Right atrium auricular region (tissue), 2 donors: ENCODE data around the gene CBX2. TPM values are rescaled to one million over a fixed set of nuclear protein-coding genes. Genes with fewer than 3 reads are reported as not detected.

ENCODE experiments used
- DNase-seq: peaks from one replicate; pipeline ENCODE4 v3.0.0-alpha.2; 2019; ENCODE audit warnings: low spot score
- H3K27ac ChIP-seq, 2 donors: fragments of 200-600 bp; sonication (generic); 1 replicate in 1 of 2; 2 replicates in 1 of 2; pipeline ENCODE4 v1.5.1; 2016 to 2019
- H3K27me3 ChIP-seq, 2 donors: fragments of 200-600 bp; sonication (generic); one replicate each; pipeline versions ENCODE4 v1.5.1 to v1.6.0; 2017 to 2019
- H3K36me3 ChIP-seq: fragments of 200-600 bp; sonication (generic); one replicate; pipeline ENCODE4 v1.5.1; 2016
- H3K4me1 ChIP-seq, 2 donors: fragments of 200-600 bp; sonication (generic); one replicate each; pipeline versions ENCODE4 v1.5.1 to v1.6.0; 2017 to 2019
- H3K4me3 ChIP-seq, 2 donors: fragments of 200-600 bp; sonication (generic); 1 replicate in 1 of 2; 2 replicates in 1 of 2; pipeline ENCODE4 v1.5.1; 2017 to 2019; ENCODE audit warnings: mild to moderate bottlenecking in 1 of 2, moderate library complexity in 1 of 2
- H3K9me3 ChIP-seq, 2 donors: fragments of 200-600 bp; sonication (generic); one replicate each; pipeline ENCODE4 v1.5.1; 2019
- total RNA-seq, 2 donors: library from RNA; depleted of rRNA; stranded (reverse); fragments of >200 nt; gene quantifications; one replicate each; pipeline ENCODE4 v1.1.0, GENCODE V29; 2016
- TF ChIP-seq, protein P1 (sequence below), 2 donors: fragments of 200-600 bp; sonication (generic); IDR thresholded peaks; one replicate each; pipeline ENCODE4 v1.5.1; 2019; ENCODE audit warnings: antibody characterized with exemption in 2 of 2

Gene CBX2
- total RNA-seq, 2 donors from 2014 or later: 1.0 to 1.7 TPM

DNA sequence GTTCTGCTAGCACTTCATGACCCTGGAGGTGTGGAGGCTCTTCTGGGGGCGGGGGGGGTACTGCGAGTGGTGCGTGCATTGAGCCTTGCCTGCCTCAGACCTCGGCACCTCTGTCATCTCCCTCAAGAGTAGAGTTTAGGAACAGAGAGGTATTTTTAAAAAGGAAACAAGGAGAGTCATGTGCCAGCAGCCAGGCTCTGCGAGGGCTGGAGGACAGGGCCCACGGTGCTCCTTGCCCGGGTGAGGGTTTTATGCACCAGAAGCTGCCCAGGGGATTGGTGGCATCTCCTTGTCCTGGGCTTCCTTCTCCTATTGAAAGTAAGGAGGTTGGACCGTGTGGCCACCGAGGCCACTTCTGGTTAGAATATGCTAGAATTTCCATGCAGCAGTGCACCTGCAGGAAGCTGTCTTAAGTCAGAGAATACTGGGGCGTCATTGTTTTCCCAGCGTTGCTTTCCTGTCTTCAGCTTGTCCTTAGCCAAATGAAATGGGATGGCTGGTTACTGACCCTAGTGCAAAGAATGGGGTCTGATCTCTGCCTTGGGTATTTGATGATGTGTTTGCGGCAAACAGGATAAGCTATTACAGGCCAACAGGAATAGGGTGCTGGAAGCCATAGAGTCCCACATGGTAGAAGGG lies 3.2 kb downstream of the CBX2 start:
- Histone ChIP-seq H3K4me3 (no peak overlapping the region), H3K36me3 (no peaks in the 10 kb centered on the region), H3K4me1 (peaks cover 0 to 28% of the 10 kb centered on the region in 2 donors), H3K27ac (no peak overlapping the region), H3K27me3 (no peaks in the 10 kb centered on the region), H3K9me3 (no peaks in the 10 kb centered on the region)
- TF ChIP-seq, protein P1, sequence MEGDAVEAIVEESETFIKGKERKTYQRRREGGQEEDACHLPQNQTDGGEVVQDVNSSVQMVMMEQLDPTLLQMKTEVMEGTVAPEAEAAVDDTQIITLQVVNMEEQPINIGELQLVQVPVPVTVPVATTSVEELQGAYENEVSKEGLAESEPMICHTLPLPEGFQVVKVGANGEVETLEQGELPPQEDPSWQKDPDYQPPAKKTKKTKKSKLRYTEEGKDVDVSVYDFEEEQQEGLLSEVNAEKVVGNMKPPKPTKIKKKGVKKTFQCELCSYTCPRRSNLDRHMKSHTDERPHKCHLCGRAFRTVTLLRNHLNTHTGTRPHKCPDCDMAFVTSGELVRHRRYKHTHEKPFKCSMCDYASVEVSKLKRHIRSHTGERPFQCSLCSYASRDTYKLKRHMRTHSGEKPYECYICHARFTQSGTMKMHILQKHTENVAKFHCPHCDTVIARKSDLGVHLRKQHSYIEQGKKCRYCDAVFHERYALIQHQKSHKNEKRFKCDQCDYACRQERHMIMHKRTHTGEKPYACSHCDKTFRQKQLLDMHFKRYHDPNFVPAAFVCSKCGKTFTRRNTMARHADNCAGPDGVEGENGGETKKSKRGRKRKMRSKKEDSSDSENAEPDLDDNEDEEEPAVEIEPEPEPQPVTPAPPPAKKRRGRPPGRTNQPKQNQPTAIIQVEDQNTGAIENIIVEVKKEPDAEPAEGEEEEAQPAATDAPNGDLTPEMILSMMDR (IDR thresholded peaks at IDR 0.05): no peak
- DNase-seq: no peak

DNA sequence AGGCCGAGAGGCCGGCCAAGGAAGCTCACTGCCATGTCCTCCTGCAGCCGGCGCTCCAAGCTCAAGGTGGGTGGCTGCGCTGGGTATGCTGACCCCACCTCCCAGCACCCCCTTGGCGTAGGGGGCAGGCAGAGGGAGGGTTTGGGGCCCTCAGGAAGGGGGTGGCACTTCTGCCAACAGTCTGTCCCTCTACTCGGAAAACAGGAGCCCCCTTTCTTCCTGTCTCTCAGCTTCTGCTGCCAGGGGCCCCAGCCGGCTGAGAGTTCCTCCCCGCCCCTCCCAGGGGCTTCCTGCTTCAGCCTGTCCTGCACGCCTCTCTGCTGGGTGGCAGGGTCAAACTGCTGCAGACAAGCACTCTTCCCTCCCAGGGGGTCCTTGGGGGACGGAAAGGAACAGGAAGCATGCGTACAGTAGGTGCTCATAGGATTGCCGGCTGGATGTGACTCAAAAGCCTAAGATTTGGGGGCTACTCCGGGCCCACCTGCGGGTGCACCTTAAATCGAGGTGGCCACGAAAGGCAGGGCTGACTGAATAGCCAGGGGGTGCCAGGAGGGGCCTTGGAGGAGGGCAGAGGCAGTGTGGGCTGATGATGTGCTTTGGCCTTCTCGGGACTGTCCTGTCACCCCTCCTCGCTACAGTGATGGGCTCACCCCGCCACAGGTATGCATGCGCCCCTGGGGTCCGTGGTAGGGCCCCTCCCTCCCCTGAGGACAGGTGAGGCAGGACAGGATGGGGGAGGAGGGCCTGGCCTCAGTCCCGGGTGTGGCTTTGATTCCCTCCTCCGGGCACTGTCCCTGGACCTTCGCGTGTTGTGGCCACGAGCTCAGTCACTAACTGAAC lies 4.0 kb downstream of the CBX2 start:
- peaks cover 0 to 27% of the 10 kb centered on the region in 2 donors for H3K4me1 ChIP-seq
- DNase-seq: no peak
- TF ChIP-seq, protein P1 (IDR thresholded peaks at IDR 0.05): no peak
- no peaks in the 10 kb centered on the region for H3K9me3 ChIP-seq
- no peaks in the 10 kb centered on the region for H3K27me3 ChIP-seq
- no peak overlapping the region for H3K4me3 ChIP-seq
- no peak overlapping the region for H3K27ac ChIP-seq
- no peaks in the 10 kb centered on the region for H3K36me3 ChIP-seq

DNA sequence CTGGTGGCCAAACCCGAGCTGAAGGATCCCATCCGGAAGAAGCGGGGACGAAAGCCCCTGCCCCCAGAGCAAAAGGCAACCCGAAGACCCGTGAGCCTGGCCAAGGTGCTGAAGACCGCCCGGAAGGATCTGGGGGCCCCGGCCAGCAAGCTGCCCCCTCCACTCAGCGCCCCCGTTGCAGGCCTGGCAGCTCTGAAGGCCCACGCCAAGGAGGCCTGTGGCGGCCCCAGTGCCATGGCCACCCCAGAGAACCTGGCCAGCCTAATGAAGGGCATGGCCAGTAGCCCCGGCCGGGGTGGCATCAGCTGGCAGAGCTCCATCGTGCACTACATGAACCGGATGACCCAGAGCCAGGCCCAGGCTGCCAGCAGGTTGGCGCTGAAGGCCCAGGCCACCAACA lies 5.9 kb downstream of the CBX2 start:
- Histone ChIP-seq H3K27me3 (peaks cover under 1 to 7% of the 10 kb centered on the region in 2 donors), H3K27ac (no peak overlapping the region), H3K9me3 (no peaks in the 10 kb centered on the region), H3K4me3 (no peak overlapping the region), H3K4me1 (peaks cover 0 to 14% of the 10 kb centered on the region in 2 donors), H3K36me3 (no peaks in the 10 kb centered on the region)
- no peak for DNase-seq
- TF ChIP-seq, protein P1 (IDR thresholded peaks at IDR 0.05): no peak

DNA sequence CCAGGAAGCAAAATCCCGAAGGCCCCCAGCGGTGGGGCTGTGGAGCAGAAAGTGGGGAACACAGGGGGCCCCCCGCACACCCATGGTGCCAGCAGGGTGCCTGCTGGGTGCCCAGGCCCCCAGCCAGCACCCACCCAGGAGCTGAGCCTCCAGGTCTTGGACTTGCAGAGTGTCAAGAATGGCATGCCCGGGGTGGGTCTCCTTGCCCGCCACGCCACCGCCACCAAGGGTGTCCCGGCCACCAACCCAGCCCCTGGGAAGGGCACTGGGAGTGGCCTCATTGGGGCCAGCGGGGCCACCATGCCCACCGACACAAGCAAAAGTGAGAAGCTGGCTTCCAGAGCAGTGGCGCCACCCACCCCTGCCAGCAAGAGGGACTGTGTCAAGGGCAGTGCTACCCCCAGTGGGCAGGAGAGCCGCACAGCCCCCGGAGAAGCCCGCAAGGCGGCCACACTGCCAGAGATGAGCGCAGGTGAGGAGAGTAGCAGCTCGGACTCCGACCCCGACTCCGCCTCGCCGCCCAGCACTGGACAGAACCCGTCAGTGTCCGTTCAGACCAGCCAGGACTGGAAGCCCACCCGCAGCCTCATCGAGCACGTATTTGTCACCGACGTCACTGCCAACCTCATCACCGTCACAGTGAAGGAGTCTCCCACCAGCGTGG lies 6.5 kb downstream of the CBX2 start:
- H3K36me3 ChIP-seq: no peaks in the 10 kb centered on the region
- DNase-seq: no peak
- H3K4me1 ChIP-seq: peaks cover 0 to 12% of the 10 kb centered on the region in 2 donors
- H3K4me3 ChIP-seq: no peak overlapping the region
- no peaks in the 10 kb centered on the region for H3K9me3 ChIP-seq
- H3K27me3 ChIP-seq: peaks cover 7 to 13% of the 10 kb centered on the region in 2 donors
- TF ChIP-seq, protein P1 (IDR thresholded peaks at IDR 0.05): no peak
- no peak overlapping the region for H3K27ac ChIP-seq

DNA sequence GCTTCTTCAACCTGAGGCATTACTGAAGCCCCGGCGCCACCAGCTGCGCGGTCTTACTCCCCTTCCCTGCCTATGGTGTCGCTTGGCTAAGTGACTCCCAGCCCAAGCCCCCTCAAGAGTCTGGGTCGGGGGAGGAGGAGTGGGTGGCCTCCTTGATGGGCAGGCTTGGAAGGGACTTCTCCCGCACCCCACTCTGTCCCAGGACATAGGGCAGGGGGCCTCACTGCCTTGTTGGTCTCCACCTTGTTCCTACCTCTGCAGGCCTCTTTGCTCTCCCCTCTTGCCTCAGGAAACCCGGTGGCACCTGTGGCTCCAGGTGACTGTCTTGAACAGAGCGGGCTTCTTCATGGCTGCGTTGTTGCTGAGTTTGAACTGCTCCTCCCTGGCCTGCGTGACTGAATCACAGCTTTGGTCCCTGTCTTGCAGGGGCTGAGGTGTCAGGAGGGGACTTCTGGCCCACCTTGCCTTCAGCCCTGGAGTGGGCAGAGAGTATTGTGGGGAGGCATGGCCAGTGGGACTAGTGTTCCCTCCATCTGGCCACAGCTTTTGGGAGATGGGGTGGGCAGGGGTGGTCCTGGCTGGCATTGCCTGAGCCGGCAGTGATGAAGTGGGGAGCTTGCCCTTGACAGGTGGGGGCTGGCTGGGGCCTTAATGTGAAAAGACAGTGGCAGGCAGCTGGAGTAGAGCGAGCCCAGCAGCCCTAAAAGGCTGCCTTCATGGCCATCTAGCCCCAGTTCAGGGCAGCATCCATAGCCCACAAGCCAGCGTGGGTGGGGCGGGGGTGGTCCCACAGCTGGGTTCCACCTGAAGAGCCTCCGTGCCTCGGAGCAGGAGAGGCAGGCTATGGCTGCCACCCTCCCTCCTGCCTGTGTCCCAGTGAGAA lies 7.3 kb downstream of the CBX2 start:
- TF ChIP-seq, protein P1 (IDR thresholded peaks at IDR 0.05): no peak
- Histone ChIP-seq H3K4me3 (no peak overlapping the region), H3K9me3 (no peaks in the 10 kb centered on the region), H3K4me1 (peaks cover 0 to 20% of the 10 kb centered on the region in 2 donors), H3K27me3 (peaks cover 13 to 20% of the 10 kb centered on the region in 2 donors), H3K36me3 (no peaks in the 10 kb centered on the region), H3K27ac (no peak overlapping the region)
- no peak for DNase-seq
